ENCODE measurements around the gene CD84.

DNA sequence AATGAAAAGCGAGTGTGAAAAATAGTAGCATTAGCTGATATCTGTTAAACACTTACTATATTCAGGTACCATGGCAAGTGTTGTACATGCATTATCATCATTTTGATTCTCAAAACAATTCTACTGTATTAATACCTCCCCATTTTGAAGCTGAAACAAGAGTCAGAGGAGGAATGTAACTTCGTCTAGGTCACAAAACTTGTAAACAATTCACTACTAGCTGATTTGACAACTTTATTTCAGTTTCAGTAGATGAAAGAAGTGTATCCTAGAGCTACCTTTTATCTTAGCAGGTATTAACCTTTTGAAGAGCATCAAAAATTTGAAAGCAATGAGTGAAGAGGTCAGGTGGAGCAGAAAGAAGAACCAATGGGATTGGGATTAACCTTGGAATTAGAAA lies 1.6 kb downstream of the CD84 start:
- no peak for TF ChIP-seq CTCF (IDR thresholded peaks at IDR 0.05)
- TF ChIP-seq POLR2A (IDR thresholded peaks at IDR 0.05) = no peak
